ENCODE measurements around the gene AK2. TPM values are rescaled to one million over a fixed set of nuclear protein-coding genes. Genes with fewer than 3 reads are reported as not detected.
A peak's percentile ranks its signal among the peaks of the same experiment; 100 is the strongest.

AK2 gene
- total and polyA plus RNA-seq, 4 donors: 34.2 to 181 (median 115) TPM

GRCh38 chr1:33039840-33040239 lies 3.2 kb upstream of the AK2 start:
- H3K9me3 ChIP-seq (ENCODE audit: control insufficient read depth in 4 of 4, low read length in 3 of 4): no peaks in the 10 kb centered on the region
- no peak for DNase-seq (ENCODE audit: low spot score)
- H3K36me3 ChIP-seq (ENCODE audit: control insufficient read depth in 4 of 4, insufficient read depth in 3 of 4, low read depth in 1 of 4, low read length in 3 of 4): no peaks in the 10 kb centered on the region
- H3K9ac ChIP-seq (ENCODE audit: low read depth in 1 of 2, low read length in 2 of 2): no peak overlapping the region
- 81% methylated on average over 8 of the region's 8 CpGs for WGBS
- H3K27ac ChIP-seq (ENCODE audit: low read depth in 1 of 2, low read length in 2 of 2): no peak overlapping the region
- no peaks in the 10 kb centered on the region for H3K27me3 ChIP-seq (ENCODE audit: control insufficient read depth in 4 of 4, insufficient read depth in 4 of 4, low read length in 3 of 4)
- H3K4me1 ChIP-seq (ENCODE audit: control insufficient read depth in 4 of 4, insufficient read depth in 4 of 4, low read length in 3 of 4): peaks cover 5 to 18% (median 13%) of the 10 kb centered on the region in 4 donors
- no peak overlapping the region for H3K4me3 ChIP-seq (ENCODE audit: low read depth in 1 of 3, low read length in 3 of 3)
- no peak for TF ChIP-seq FOXA1 (IDR thresholded peaks at IDR 0.05)
- TF ChIP-seq FOXA2 (IDR thresholded peaks at IDR 0.05): no peak
- TF ChIP-seq JUND (IDR thresholded peaks at IDR 0.05): no peak

- no peak for DNase-seq (ENCODE audit: low spot score)
- peaks cover 0 to 5% (median 0%) of the 10 kb centered on the region in 4 donors for H3K36me3 ChIP-seq (ENCODE audit: control insufficient read depth in 4 of 4, insufficient read depth in 3 of 4, low read depth in 1 of 4, low read length in 3 of 4)
- no peaks in the 10 kb centered on the region for H3K9me3 ChIP-seq (ENCODE audit: control insufficient read depth in 4 of 4, low read length in 3 of 4)
- no peaks in the 10 kb centered on the region for H3K27me3 ChIP-seq (ENCODE audit: control insufficient read depth in 4 of 4, insufficient read depth in 4 of 4, low read length in 3 of 4)
- peak overlapping the region; percentile 78 to 85 (median 79) for H3K4me3 ChIP-seq (ENCODE audit: low read depth in 1 of 3, low read length in 3 of 3)
- peak overlapping the region; percentile 87 for H3K27ac ChIP-seq (ENCODE audit: low read depth in 1 of 2, low read length in 2 of 2)
- peaks cover 10 to 44% (median 31%) of the 10 kb centered on the region in 4 donors for H3K4me1 ChIP-seq (ENCODE audit: control insufficient read depth in 4 of 4, insufficient read depth in 4 of 4, low read length in 3 of 4)
- peak overlapping the region; percentile 79 to 94 for H3K9ac ChIP-seq (ENCODE audit: low read depth in 1 of 2, low read length in 2 of 2)
- WGBS: 6% methylated on average over 5 of the region's 5 CpGs
- TF ChIP-seq MAX (IDR thresholded peaks at IDR 0.05) (peak; percentile 64), RAD21 (IDR thresholded peaks at IDR 0.05) (peak in 1 of 2 donors; percentile 18), HNF4A (conservative IDR thresholded peaks at IDR 0.05) (peak in 1 of 2 donors; percentile 49), NR2F2 (IDR thresholded peaks at IDR 0.05) (no peak), RXRA (IDR thresholded peaks at IDR 0.05) (peak in 1 of 2 donors; percentile 35), TAF1 (conservative IDR thresholded peaks at IDR 0.05) (peak; percentile 52), JUND (IDR thresholded peaks at IDR 0.05) (no peak)
Observed at GRCh38 chr1:33036051-33036525, 595 bp downstream of the AK2 start.

GRCh38 chr1:33032126-33032869 lies 4.4 kb downstream of the AK2 start:
- Histone ChIP-seq H3K27ac (ENCODE audit: low read depth in 1 of 2, low read length in 2 of 2) (peak overlapping the region in 1 of 2 donors; percentile 38), H3K36me3 (ENCODE audit: control insufficient read depth in 4 of 4, insufficient read depth in 3 of 4, low read depth in 1 of 4, low read length in 3 of 4) (peaks cover 0 to 9% (median under 1%) of the 10 kb centered on the region in 4 donors), H3K27me3 (ENCODE audit: control insufficient read depth in 4 of 4, insufficient read depth in 4 of 4, low read length in 3 of 4) (no peaks in the 10 kb centered on the region), H3K4me1 (ENCODE audit: control insufficient read depth in 4 of 4, insufficient read depth in 4 of 4, low read length in 3 of 4) (peaks cover 19 to 71% (median 44%) of the 10 kb centered on the region in 4 donors), H3K9me3 (ENCODE audit: control insufficient read depth in 4 of 4, low read length in 3 of 4) (no peaks in the 10 kb centered on the region), H3K9ac (ENCODE audit: low read depth in 1 of 2, low read length in 2 of 2) (no peak overlapping the region), H3K4me3 (ENCODE audit: low read depth in 1 of 3, low read length in 3 of 3) (no peak overlapping the region)
- WGBS: 65% methylated on average over 6 of the region's 6 CpGs
- no peak for DNase-seq (ENCODE audit: low spot score)
- TF ChIP-seq RXRA (IDR thresholded peaks at IDR 0.05) (no peak), HNF4A (conservative IDR thresholded peaks at IDR 0.05) (no peak), RAD21 (IDR thresholded peaks at IDR 0.05) (no peak), HNF4G (IDR thresholded peaks at IDR 0.05) (no peak), EGR1 (IDR thresholded peaks at IDR 0.05; ENCODE audit: low read depth in 2 of 2) (no peak), FOXA2 (IDR thresholded peaks at IDR 0.05) (no peak)

GRCh38 chr1:33031506-33031905 lies 5.2 kb downstream of the AK2 start:
- Histone ChIP-seq H3K36me3 (ENCODE audit: control insufficient read depth in 4 of 4, insufficient read depth in 3 of 4, low read depth in 1 of 4, low read length in 3 of 4) (peaks cover 0 to 9% (median under 1%) of the 10 kb centered on the region in 4 donors), H3K9ac (ENCODE audit: low read depth in 1 of 2, low read length in 2 of 2) (no peak overlapping the region), H3K27ac (ENCODE audit: low read depth in 1 of 2, low read length in 2 of 2) (no peak overlapping the region), H3K4me1 (ENCODE audit: control insufficient read depth in 4 of 4, insufficient read depth in 4 of 4, low read length in 3 of 4) (peaks cover 19 to 75% (median 50%) of the 10 kb centered on the region in 4 donors), H3K4me3 (ENCODE audit: low read depth in 1 of 3, low read length in 3 of 3) (no peak overlapping the region), H3K27me3 (ENCODE audit: control insufficient read depth in 4 of 4, insufficient read depth in 4 of 4, low read length in 3 of 4) (no peaks in the 10 kb centered on the region), H3K9me3 (ENCODE audit: control insufficient read depth in 4 of 4, low read length in 3 of 4) (no peaks in the 10 kb centered on the region)
- no peak for DNase-seq (ENCODE audit: low spot score)
- 86% methylated on average over 4 of the region's 4 CpGs for WGBS
- TF ChIP-seq JUND (IDR thresholded peaks at IDR 0.05) (no peak), FOXA1 (IDR thresholded peaks at IDR 0.05) (no peak)
